HepG2 (cell line): ENCODE data around the gene UBC. TPM values are rescaled to one million over a fixed set of nuclear protein-coding genes. Genes with fewer than 3 reads are reported as not detected.
A peak's percentile ranks its signal among the peaks of the same experiment; 100 is the strongest.

Source experiments
- CENPX ChIP-seq: sonication (generic); formaldehyde crosslinking; IDR thresholded peaks from 2 replicates; pipeline ENCODE4 v1.9.0; 2021; ENCODE audit warnings: mild to moderate bottlenecking, missing genetic modification reagents, moderate library complexity
- DMAP1 ChIP-seq: IDR thresholded peaks from 2 replicates; pipeline ENCODE4 v1.6.1; 2016
- HOXA5 ChIP-seq: sonication (generic); formaldehyde crosslinking; IDR thresholded peaks from 2 replicates; pipeline ENCODE4 v1.4.0; 2020; ENCODE audit warnings: missing genetic modification reagents
- PAXIP1 ChIP-seq: sonication (generic); formaldehyde crosslinking; conservative IDR thresholded peaks from 2 replicates; pipeline ENCODE4 v1.4.0; 2020; ENCODE audit warnings: mild to moderate bottlenecking, missing genetic modification reagents, moderate library complexity
- POLR2AphosphoS5 ChIP-seq: IDR thresholded peaks from 2 replicates; pipeline ENCODE4 v1.6.1; 2012; ENCODE audit warnings: low read depth, low read length
- RXRA ChIP-seq: sonication (generic); formaldehyde crosslinking; IDR thresholded peaks from 2 replicates; pipeline ENCODE4 v1.5.1; 2020; ENCODE audit warnings: missing genetic modification reagents
- SMYD3 ChIP-seq: sonication (generic); formaldehyde crosslinking; IDR thresholded peaks from 2 replicates; pipeline ENCODE4 v1.8.1; 2023; ENCODE audit warnings: mild to moderate bottlenecking, missing genetic modification reagents
- SRSF1 ChIP-seq: fragments of 200-400 bp; formaldehyde crosslinking; optimal IDR thresholded peaks from 2 replicates; pipeline ENCODE3; 2017; ENCODE audit warnings: mild to moderate bottlenecking, low read depth, low read length, moderate library complexity
- TMF1 ChIP-seq: sonication (generic); formaldehyde crosslinking; IDR thresholded peaks from 2 replicates; pipeline ENCODE4 v1.8.1; 2022; ENCODE audit warnings: low read depth, missing genetic modification reagents
- ZBTB33 ChIP-seq: sonication (generic); formaldehyde crosslinking; IDR thresholded peaks from 2 replicates; pipeline ENCODE4 v1.4.0; 2020; ENCODE audit warnings: missing genetic modification reagents
- ZBTB43 ChIP-seq: sonication (generic); formaldehyde crosslinking; conservative IDR thresholded peaks from 2 replicates; pipeline ENCODE4 v1.4.0; 2020; ENCODE audit warnings: missing genetic modification reagents
- ZBTB7B ChIP-seq: sonication (generic); formaldehyde crosslinking; IDR thresholded peaks from 2 replicates; pipeline ENCODE4 v1.4.0; 2020; ENCODE audit warnings: missing genetic modification reagents
- ZGPAT ChIP-seq: IDR thresholded peaks from 2 replicates; pipeline ENCODE4 v1.6.1; 2016; ENCODE audit warnings: mild to moderate bottlenecking
- ZHX1 ChIP-seq: sonication (generic); formaldehyde crosslinking; IDR thresholded peaks from 2 replicates; pipeline ENCODE4 v1.8.1; 2022; ENCODE audit warnings: low read depth, mild to moderate bottlenecking, missing genetic modification reagents
- ZNF7 ChIP-seq: IDR thresholded peaks from 2 replicates; pipeline ENCODE4 v1.6.1; 2016; ENCODE audit warnings: missing biosample characterization, missing genetic modification reagents
- ZSCAN12 ChIP-seq: sonication (generic); formaldehyde crosslinking; IDR thresholded peaks from 2 replicates; pipeline ENCODE4 v1.9.0; 2021; ENCODE audit warnings: mild to moderate bottlenecking, missing genetic modification reagents
- polyA plus RNA-seq, 8 experiments: library from polyadenylated mRNA; depleted of rRNA in 3 of 8; stranded (reverse) in 7 of 8; unstranded in 1 of 8; fragments of >200 nt; fragmentation: Illumina TruSeq in 4 of 8; extraction: Trizol in 4 of 8; gene quantifications; 2 replicates each; pipeline versions ENCODE4 v1.2.1 to v1.2.3, GENCODE V29; 2011 to 2016; ENCODE audit warnings: low read depth in 4 of 8, missing spikeins in 1 of 8, mixed read lengths in 1 of 8; ENCODE audit not compliant: insufficient read depth in 1 of 8
- total RNA-seq, 5 experiments: library from RNA; depleted of rRNA; stranded (reverse); fragments of >200 nt; fragmentation: Illumina TruSeq; extraction: Trizol; gene quantifications; 2 replicates each; pipeline ENCODE4 v1.2.3, GENCODE V29; 2016; ENCODE audit warnings: low read depth in 1 of 5

UBC gene
- total and polyA plus RNA-seq, 2 of the 13 experiments (the other 11 are each of a cell fraction or from before 2014, with no cell fraction given): 805 to 1,432 TPM

- no peak for TF ChIP-seq ZBTB33 (CRISPR knock-in tag)
- TF ChIP-seq CENPX (CRISPR knock-in tag): no peak
- no peak for TF ChIP-seq ZHX1 (CRISPR knock-in tag)
- TF ChIP-seq SRSF1: no peak
- no peak for TF ChIP-seq ZGPAT (CRISPR knock-in tag)
- no peak for TF ChIP-seq ZBTB7B (CRISPR knock-in tag)
- TF ChIP-seq PAXIP1: peak; percentile 32; the same call in 1 of the 2 replicates
- TF ChIP-seq RXRA (CRISPR knock-in tag): peak; percentile 72
- no peak for TF ChIP-seq POLR2AphosphoS5
- TF ChIP-seq ZBTB43: no peak
- 0 out of 2 replicates have a peak, but pooled peaks have one; percentile 40 for TF ChIP-seq SMYD3 (CRISPR knock-in tag)
- no peak for TF ChIP-seq DMAP1 (CRISPR knock-in tag)
- no peak for TF ChIP-seq ZSCAN12
- no peak for TF ChIP-seq ZNF7 (CRISPR knock-in tag)
- no peak for TF ChIP-seq TMF1 (CRISPR knock-in tag)
- no peak for TF ChIP-seq HOXA5
These were observed 42.3 kb downstream of the UBC start (continued) for GRCh38 chr12:124872068-124872719.
